Upper lobe of left lung (tissue), 6 donors: ENCODE results near the gene EHD4. TPM values are rescaled to one million over a fixed set of nuclear protein-coding genes. Genes with fewer than 3 reads are reported as not detected.

Experiments
- ATAC-seq, 2 donors: fragments of 200-7000 bp; cut with Tn5 transposase; one replicate each; pipeline ENCODE4 v1.9.1; 2022; ENCODE audit warnings: mild to moderate bottlenecking in 2 of 2, moderate library complexity in 2 of 2; ENCODE audit not compliant: low FRiP score in 2 of 2
- DNase-seq, 2 donors: peaks; one replicate each; pipeline ENCODE4 v3.0.0-alpha.2; 2019 to 2020
- H3K27ac ChIP-seq, 4 donors: fragments of 200-600 bp; sonication (generic); one replicate each; pipeline ENCODE4 v1.5.1; 2016 to 2019
- H3K27me3 ChIP-seq, 4 donors: fragments of 200-600 bp; sonication (generic); one replicate each; pipeline ENCODE4 v1.5.1; 2017 to 2019
- H3K36me3 ChIP-seq, 4 donors: fragments of 200-600 bp; sonication (generic); one replicate each; pipeline ENCODE4 v1.5.1; 2016 to 2019
- H3K4me1 ChIP-seq, 4 donors: fragments of 200-600 bp; sonication (generic); one replicate each; pipeline ENCODE4 v1.5.1; 2018 to 2019
- H3K4me3 ChIP-seq, 4 donors: fragments of 200-600 bp; sonication (generic); one replicate each; pipeline ENCODE4 v1.5.1; 2017 to 2019; ENCODE audit warnings: mild to moderate bottlenecking in 2 of 4, moderate library complexity in 1 of 4
- H3K9me3 ChIP-seq, 4 donors: fragments of 200-600 bp; sonication (generic); one replicate each; pipeline ENCODE4 v1.5.1; 2018 to 2019
- EP300 ChIP-seq, 4 donors: sonication (generic); formaldehyde crosslinking; IDR thresholded peaks; one replicate each; pipeline ENCODE4 v1.5.1; 2017; ENCODE audit warnings: antibody characterized with exemption in 4 of 4, control low read depth in 2 of 4
- POLR2A ChIP-seq, 4 donors: fragments of 450-650 bp; IDR thresholded peaks; one replicate each; pipeline ENCODE4 v1.5.1; 2016 to 2017; ENCODE audit warnings: antibody characterized with exemption in 4 of 4, mild to moderate bottlenecking in 2 of 4
- POLR2AphosphoS5 ChIP-seq, 2 donors: sonication (generic); formaldehyde crosslinking; IDR thresholded peaks; one replicate each; pipeline ENCODE4 v1.5.1; 2017; ENCODE audit warnings: antibody characterized with exemption in 2 of 2
- WGBS, 2 donors: methylation state at CpG; one replicate each; pipeline ENCODE4 v1.1.5; 2017 to 2018; 5-methylcytosine and 5-hydroxymethylcytosine counted together
- total RNA-seq, 6 donors: library from RNA; depleted of rRNA in 4 of 6; stranded (reverse); fragments of >200 nt in 4 of 6; gene quantifications; one replicate each; pipeline versions ENCODE4 v1.1.0 to v1.2.1, GENCODE V29; 2016 to 2021
- TF ChIP-seq, protein P1 (sequence below), 6 experiments: fragments of 450-650 bp in 4 of 6; fragments of 200-600 bp in 2 of 6; sonication (generic) in 2 of 6; IDR thresholded peaks; one replicate each; pipeline ENCODE4 v1.5.1; 2016 to 2019; ENCODE audit warnings: antibody characterized with exemption in 6 of 6
- donor health status: DM: no; HTN: no; CAD: no; lungs with moderate emphysema.
- donor health status: DM: no; HTN: yes; CAD: no; lungs with severe emphysema.

EHD4 gene
- total RNA-seq, 6 donors from 2014 or later = 23.0 to 46.4 (median 31.5) TPM

DNA sequence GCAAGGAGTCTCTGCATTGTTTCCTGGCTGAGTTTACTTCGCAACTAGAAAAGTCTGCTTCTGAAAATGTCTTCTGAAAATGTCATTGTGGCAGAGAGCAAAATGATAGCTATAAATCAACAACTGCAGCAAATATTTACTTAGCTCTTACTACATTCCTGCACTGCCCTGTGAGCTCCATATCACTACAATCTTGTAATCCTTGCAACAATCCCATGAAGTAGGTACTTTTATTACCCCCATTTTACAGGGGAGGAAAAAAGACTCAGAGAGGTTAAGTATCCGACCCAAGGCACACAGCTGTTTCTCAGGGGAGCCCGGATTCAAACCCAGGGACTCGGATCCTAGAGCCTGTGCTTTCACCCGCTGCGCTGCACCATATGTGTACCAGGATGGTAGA lies 44.3 kb downstream of the EHD4 start:
- no peak for DNase-seq
- peak in 1 of 2 donors; percentile 50 for ATAC-seq
- TF ChIP-seq, protein P1, sequence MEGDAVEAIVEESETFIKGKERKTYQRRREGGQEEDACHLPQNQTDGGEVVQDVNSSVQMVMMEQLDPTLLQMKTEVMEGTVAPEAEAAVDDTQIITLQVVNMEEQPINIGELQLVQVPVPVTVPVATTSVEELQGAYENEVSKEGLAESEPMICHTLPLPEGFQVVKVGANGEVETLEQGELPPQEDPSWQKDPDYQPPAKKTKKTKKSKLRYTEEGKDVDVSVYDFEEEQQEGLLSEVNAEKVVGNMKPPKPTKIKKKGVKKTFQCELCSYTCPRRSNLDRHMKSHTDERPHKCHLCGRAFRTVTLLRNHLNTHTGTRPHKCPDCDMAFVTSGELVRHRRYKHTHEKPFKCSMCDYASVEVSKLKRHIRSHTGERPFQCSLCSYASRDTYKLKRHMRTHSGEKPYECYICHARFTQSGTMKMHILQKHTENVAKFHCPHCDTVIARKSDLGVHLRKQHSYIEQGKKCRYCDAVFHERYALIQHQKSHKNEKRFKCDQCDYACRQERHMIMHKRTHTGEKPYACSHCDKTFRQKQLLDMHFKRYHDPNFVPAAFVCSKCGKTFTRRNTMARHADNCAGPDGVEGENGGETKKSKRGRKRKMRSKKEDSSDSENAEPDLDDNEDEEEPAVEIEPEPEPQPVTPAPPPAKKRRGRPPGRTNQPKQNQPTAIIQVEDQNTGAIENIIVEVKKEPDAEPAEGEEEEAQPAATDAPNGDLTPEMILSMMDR (IDR thresholded peaks at IDR 0.05) = no peak
- TF ChIP-seq EP300 (IDR thresholded peaks at IDR 0.05) = peak in 1 of 4 donors; percentile 24
- Histone ChIP-seq H3K27ac (peak overlapping the region; percentile 59 to 78 (median 70)), H3K4me3 (no peak overlapping the region), H3K4me1 (peaks cover 59 to 76% (median 68%) of the 10 kb centered on the region in 4 donors), H3K27me3 (no peaks in the 10 kb centered on the region), H3K9me3 (no peaks in the 10 kb centered on the region), H3K36me3 (peaks cover 0 to 9% (median 0%) of the 10 kb centered on the region in 4 donors)
- WGBS, 2 donors = 59 to 62% methylated on average over 6 of the region's 6 CpGs

DNA sequence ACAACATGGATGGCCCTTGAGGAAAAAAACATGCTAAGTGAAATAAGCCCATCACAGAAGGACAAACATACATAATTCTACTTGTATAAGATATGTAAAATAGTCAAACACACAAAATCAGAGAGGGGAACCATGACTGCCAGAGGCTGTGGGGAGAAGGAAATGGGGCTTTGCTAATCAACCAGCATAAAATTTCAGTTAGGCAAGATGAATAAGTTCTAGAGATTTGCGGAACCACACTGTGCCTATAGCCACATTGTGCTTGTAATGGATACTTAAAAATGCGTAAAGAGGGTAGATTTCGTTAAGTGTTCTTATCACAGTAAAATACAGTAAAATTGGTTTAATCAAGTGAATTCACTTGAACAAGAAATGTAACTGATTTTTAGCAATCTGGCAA lies 44.8 kb downstream of the EHD4 start:
- Histone ChIP-seq H3K36me3 (peaks cover 0 to 9% (median 0%) of the 10 kb centered on the region in 4 donors), H3K4me1 (peaks cover 59 to 71% (median 66%) of the 10 kb centered on the region in 4 donors), H3K4me3 (no peak overlapping the region), H3K27ac (peak overlapping the region; percentile 59 to 78 (median 70)), H3K9me3 (no peaks in the 10 kb centered on the region), H3K27me3 (no peaks in the 10 kb centered on the region)
- DNase-seq (no peak), ATAC-seq (no peak)
- WGBS, 2 donors = 28 to 67% methylated on average over 3 of the region's 3 CpGs
- TF ChIP-seq POLR2A (IDR thresholded peaks at IDR 0.05) = no peak
- TF ChIP-seq, protein P1 (IDR thresholded peaks at IDR 0.05) = no peak
- TF ChIP-seq POLR2AphosphoS5 (IDR thresholded peaks at IDR 0.05) = no peak
- TF ChIP-seq EP300 (IDR thresholded peaks at IDR 0.05) = no peak

DNA sequence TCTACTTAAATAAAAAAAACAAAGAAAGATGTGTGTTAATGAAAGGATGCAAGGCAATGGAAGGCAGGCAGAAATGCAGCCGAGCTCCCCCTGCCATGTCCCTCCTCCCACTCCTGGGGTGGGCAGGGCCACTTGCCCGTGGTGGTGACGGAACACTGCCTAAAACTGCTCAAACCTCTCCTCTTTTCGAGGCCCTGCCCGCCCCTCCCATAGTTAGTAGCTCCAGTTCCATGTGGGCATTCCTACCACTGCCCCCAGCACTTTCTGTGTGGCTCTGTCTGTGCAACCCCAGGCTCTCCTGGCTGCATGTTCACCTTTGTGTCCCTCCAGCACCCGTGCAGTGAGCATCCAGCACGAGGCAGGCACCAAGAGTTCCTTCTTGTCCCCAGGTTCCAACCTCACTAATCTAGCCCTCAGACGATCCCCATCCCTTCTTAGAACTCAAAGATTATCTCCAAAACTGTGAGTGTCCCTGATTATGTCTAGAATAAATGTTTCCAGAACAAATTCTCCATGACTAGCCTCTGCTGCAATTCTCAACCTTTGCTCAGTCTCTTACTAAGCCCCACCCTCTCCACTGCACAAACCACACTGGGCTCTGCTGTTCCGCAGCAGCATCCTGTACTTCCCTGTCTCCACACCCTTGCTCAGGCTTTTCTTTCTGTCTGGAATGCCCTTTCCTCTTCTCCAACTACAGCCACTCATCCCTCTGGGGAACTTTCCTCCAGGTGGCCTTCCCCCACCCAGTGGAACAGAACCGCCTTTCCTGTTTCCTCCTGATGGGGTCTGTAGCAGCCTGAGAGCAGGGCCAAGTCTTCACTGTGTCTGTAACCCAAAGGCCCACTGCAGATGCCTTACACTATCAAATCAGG lies 45.9 kb downstream of the EHD4 start:
- WGBS, 2 donors = 56 to 66% methylated on average over 10 of the region's 10 CpGs
- peak overlapping the region; percentile 46 to 76 (median 66) for H3K27ac ChIP-seq
- ATAC-seq (peak; percentile 42 to 60), DNase-seq (peak in 1 of 2 donors; percentile 63)
- TF ChIP-seq POLR2AphosphoS5 (IDR thresholded peaks at IDR 0.05) (no peak), POLR2A (IDR thresholded peaks at IDR 0.05) (no peak), EP300 (IDR thresholded peaks at IDR 0.05) (no peak)
- TF ChIP-seq, protein P1 (IDR thresholded peaks at IDR 0.05) = no peak
- no peaks in the 10 kb centered on the region for H3K9me3 ChIP-seq
- H3K4me1 ChIP-seq = peaks cover 62 to 74% (median 67%) of the 10 kb centered on the region in 4 donors
- H3K27me3 ChIP-seq = no peaks in the 10 kb centered on the region
- no peak overlapping the region for H3K4me3 ChIP-seq
- H3K36me3 ChIP-seq = peaks cover 0 to 9% (median 0%) of the 10 kb centered on the region in 4 donors

DNA sequence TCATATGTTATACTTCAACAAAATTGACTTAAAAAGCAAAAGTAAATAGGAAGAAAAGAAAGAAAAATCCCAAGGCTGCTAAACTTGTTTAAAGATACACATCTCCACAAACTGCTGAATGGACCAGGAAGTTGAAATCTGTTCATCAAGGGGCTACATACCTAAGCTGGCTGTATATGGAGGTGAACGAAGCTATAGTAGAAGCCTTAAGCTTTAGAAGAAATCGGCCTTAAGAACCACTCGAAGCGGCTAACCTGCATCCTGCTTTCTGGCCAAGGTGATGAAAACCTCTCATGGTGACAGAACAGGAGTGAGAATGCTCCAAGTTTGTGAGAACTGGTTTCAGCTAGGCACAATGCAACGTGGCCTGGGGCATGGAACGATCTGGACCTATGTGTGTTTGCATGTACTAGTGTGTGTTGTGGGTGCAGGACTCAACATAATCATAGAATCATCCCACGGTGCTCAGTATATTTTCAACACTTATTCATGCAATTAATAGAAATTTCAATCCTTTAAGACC lies 47.2 kb downstream of the EHD4 start:
- H3K27me3 ChIP-seq = no peaks in the 10 kb centered on the region
- H3K36me3 ChIP-seq = peaks cover 0 to 9% (median 0%) of the 10 kb centered on the region in 4 donors
- ATAC-seq = no peak
- TF ChIP-seq, protein P1 (IDR thresholded peaks at IDR 0.05) = no peak
- TF ChIP-seq POLR2A (IDR thresholded peaks at IDR 0.05) = no peak
- no peak for TF ChIP-seq POLR2AphosphoS5 (IDR thresholded peaks at IDR 0.05)
- TF ChIP-seq EP300 (IDR thresholded peaks at IDR 0.05) = no peak
- no peak overlapping the region for H3K4me3 ChIP-seq
- H3K4me1 ChIP-seq = peaks cover 62 to 74% (median 64%) of the 10 kb centered on the region in 4 donors
- H3K27ac ChIP-seq = peak overlapping the region in 2 of 4 donors; percentile 65 to 76
- no peak for DNase-seq
- no peaks in the 10 kb centered on the region for H3K9me3 ChIP-seq
- 82 to 83% methylated on average over 7 of the region's 7 CpGs for WGBS, 2 donors
